ENCODE measurements around the gene ZFYVE28.

DNA sequence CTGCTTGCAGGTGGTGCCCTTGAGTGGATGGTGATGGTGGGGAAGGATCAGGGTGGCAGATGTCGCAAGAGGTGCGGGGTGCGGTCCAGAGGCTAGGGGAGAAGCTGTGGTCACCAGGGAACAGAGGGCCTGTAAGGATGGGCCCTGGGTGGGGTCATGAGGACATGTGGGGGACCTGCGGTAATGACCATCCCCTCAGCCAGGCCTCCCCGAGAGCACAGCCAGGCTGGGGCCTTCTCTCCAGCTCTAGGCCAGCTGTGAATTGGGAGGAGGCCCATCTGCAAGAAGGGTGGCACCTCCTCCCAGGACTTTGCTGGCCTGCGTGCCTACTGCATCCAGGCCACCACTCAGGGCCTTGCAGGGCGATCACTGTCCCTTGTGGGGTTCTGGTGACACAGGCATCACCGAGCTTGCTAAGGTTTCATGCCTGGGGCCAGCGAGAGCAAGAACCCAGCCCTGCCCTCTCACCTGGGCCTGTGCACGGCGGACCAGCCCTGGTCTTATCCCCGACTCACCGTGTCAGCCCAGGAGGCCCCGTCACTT lies 122.5 kb downstream of the ZFYVE28 start:
- TF ChIP-seq POLR2AphosphoS5 (IDR thresholded peaks at IDR 0.05; ENCODE audit: low read depth, low read length) (no peak), POLR2A (IDR thresholded peaks at IDR 0.05; ENCODE audit: borderline replicate concordance, extremely low read depth, insufficient read depth, insufficient read length) (no peak), RAD21 (IDR thresholded peaks at IDR 0.05; ENCODE audit: low read depth) (no peak), ZFX (IDR thresholded peaks at IDR 0.05) (no peak), ZNF274 (IDR thresholded peaks at IDR 0.05; ENCODE audit: low read depth, low read length) (no peak)
- TF ChIP-seq, protein P1, sequence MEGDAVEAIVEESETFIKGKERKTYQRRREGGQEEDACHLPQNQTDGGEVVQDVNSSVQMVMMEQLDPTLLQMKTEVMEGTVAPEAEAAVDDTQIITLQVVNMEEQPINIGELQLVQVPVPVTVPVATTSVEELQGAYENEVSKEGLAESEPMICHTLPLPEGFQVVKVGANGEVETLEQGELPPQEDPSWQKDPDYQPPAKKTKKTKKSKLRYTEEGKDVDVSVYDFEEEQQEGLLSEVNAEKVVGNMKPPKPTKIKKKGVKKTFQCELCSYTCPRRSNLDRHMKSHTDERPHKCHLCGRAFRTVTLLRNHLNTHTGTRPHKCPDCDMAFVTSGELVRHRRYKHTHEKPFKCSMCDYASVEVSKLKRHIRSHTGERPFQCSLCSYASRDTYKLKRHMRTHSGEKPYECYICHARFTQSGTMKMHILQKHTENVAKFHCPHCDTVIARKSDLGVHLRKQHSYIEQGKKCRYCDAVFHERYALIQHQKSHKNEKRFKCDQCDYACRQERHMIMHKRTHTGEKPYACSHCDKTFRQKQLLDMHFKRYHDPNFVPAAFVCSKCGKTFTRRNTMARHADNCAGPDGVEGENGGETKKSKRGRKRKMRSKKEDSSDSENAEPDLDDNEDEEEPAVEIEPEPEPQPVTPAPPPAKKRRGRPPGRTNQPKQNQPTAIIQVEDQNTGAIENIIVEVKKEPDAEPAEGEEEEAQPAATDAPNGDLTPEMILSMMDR (IDR thresholded peaks at IDR 0.05 in 2 of 3, conservative IDR thresholded peaks at IDR 0.05 in 1 of 3; ENCODE audit: borderline replicate concordance in 1 of 3, insufficient read depth in 1 of 3, low read depth in 2 of 3, low read length in 2 of 3), result no peak

Data from HCT116 (cell line).